ENCODE measurements around the gene NCOA1.
"Not testable (repeated sequence)": the region's sequence is repeated elsewhere in the genome, so short reads cannot be mapped to it uniquely, and the experiment has no call there.

Gene NCOA1

DNA sequence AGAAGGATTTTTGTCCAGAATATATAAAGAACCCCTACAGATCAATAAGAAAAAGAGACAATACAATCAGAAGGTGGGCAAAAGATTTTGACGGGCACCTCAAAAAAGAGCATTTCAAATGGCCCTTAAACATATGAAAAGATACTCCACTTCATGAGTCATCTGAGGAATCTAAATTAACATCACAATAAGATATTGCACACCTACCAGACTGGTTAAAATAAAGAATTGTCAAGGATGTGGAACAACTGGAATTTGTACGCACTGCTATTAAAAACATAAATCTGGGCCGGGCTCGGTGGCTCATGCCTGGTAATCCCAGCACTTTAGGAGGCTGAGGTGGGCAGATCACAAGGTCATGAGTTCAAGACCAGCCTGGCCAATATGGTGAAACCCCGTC lies 17.0 kb upstream of the NCOA1 start:
- no peak overlapping the region for H3K4me3 ChIP-seq (ENCODE audit: insufficient read depth, low read depth, low read length, poor library complexity, severe bottlenecking)
- H3K4me1 ChIP-seq (ENCODE audit: control insufficient read depth, insufficient read depth, low read length, poor library complexity, severe bottlenecking), result no peaks in the 10 kb centered on the region
- no peaks in the 10 kb centered on the region for H3K9me3 ChIP-seq (ENCODE audit: control insufficient read depth, low read length)
- no peak overlapping the region for H3K27ac ChIP-seq (ENCODE audit: insufficient read depth, low read length, poor library complexity, severe bottlenecking)
- no peaks in the 10 kb centered on the region for H3K36me3 ChIP-seq (ENCODE audit: control insufficient read depth, insufficient read depth, low read length)
- no peaks in the 10 kb centered on the region for H3K27me3 ChIP-seq (replicated peaks; ENCODE audit: control insufficient read depth, insufficient read depth, low read length, poor library complexity, severe bottlenecking)
- no peak for DNase-seq

DNA sequence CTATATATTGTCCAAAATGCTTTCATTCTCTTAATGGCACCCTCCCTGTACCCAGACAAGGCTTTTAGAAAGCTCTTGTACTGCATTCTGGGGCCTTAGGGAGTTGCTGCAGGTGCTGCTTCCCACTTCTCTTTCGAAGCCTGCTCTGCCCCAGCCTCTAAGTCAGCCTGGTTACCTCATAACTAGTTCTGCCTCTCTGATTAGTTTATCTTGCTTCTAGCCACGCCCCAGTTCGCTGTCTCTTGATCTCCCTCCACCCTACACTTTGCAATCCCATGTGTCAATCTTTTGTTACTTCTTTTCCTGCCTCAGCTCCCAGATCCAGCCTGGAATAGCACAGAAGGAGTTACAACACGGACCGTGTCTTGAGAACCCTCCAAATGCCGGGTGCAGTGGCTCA lies 13.8 kb upstream of the NCOA1 start:
- H3K27ac ChIP-seq (ENCODE audit: insufficient read depth, low read length, poor library complexity, severe bottlenecking), result no peak overlapping the region
- H3K4me1 ChIP-seq (ENCODE audit: control insufficient read depth, insufficient read depth, low read length, poor library complexity, severe bottlenecking), result no peaks in the 10 kb centered on the region
- no peaks in the 10 kb centered on the region for H3K9me3 ChIP-seq (ENCODE audit: control insufficient read depth, low read length)
- no peak overlapping the region for H3K4me3 ChIP-seq (ENCODE audit: insufficient read depth, low read depth, low read length, poor library complexity, severe bottlenecking)
- H3K27me3 ChIP-seq (replicated peaks; ENCODE audit: control insufficient read depth, insufficient read depth, low read length, poor library complexity, severe bottlenecking), result no peaks in the 10 kb centered on the region
- H3K36me3 ChIP-seq (ENCODE audit: control insufficient read depth, insufficient read depth, low read length), result no peaks in the 10 kb centered on the region
- no peak for DNase-seq

DNA sequence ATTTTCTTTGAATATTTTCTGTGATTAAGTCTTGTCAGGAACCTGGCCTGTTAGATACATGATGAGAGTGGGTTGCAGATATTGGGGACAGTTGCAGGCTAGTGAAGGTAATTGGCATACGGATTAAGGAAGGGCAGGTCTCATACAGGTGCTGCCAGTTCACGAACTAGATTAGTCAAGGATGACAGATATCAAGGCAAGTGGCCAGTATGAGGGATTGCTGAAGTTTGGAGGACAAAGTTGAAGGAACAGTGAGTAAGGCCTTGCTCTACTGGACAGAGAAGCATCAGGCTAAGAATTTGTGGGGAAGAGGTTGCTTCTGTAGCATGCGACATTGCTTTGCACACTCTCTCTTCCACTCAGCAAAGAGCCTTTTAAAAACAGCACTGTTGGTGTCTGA lies 12.8 kb upstream of the NCOA1 start:
- DNase-seq, result no peak
- Histone ChIP-seq H3K27me3 (replicated peaks; ENCODE audit: control insufficient read depth, insufficient read depth, low read length, poor library complexity, severe bottlenecking) (no peaks in the 10 kb centered on the region), H3K9me3 (ENCODE audit: control insufficient read depth, low read length) (no peaks in the 10 kb centered on the region), H3K4me1 (ENCODE audit: control insufficient read depth, insufficient read depth, low read length, poor library complexity, severe bottlenecking) (no peaks in the 10 kb centered on the region), H3K4me3 (ENCODE audit: insufficient read depth, low read depth, low read length, poor library complexity, severe bottlenecking) (no peak overlapping the region), H3K36me3 (ENCODE audit: control insufficient read depth, insufficient read depth, low read length) (no peaks in the 10 kb centered on the region), H3K27ac (ENCODE audit: insufficient read depth, low read length, poor library complexity, severe bottlenecking) (no peak overlapping the region)

DNA sequence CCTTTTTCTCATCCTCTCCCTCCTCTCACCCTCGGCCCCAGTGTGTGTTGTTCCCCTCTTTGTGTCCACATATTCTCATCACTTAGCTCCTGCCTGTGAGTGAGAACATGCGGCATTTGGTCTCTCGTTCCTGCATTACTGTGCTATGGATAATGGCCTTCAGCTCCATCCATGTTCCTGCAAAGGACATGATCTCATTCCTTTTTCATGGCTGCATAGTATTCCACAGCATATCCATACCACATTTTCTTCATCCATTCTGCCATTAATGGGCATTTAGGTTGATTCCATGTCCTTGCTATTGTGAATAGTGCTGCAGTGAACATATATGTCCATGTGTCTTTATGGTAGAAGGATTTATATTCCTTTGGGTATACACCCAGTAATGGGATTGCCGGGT lies 10.8 kb upstream of the NCOA1 start:
- H3K4me1 ChIP-seq (ENCODE audit: control insufficient read depth, insufficient read depth, low read length, poor library complexity, severe bottlenecking), result no peaks in the 10 kb centered on the region
- no peaks in the 10 kb centered on the region for H3K9me3 ChIP-seq (ENCODE audit: control insufficient read depth, low read length)
- no peaks in the 10 kb centered on the region for H3K27me3 ChIP-seq (replicated peaks; ENCODE audit: control insufficient read depth, insufficient read depth, low read length, poor library complexity, severe bottlenecking)
- no peak overlapping the region for H3K4me3 ChIP-seq (ENCODE audit: insufficient read depth, low read depth, low read length, poor library complexity, severe bottlenecking)
- no peaks in the 10 kb centered on the region for H3K36me3 ChIP-seq (ENCODE audit: control insufficient read depth, insufficient read depth, low read length)
- DNase-seq, result no peak
- H3K27ac ChIP-seq (ENCODE audit: insufficient read depth, low read length, poor library complexity, severe bottlenecking), result no peak overlapping the region

DNA sequence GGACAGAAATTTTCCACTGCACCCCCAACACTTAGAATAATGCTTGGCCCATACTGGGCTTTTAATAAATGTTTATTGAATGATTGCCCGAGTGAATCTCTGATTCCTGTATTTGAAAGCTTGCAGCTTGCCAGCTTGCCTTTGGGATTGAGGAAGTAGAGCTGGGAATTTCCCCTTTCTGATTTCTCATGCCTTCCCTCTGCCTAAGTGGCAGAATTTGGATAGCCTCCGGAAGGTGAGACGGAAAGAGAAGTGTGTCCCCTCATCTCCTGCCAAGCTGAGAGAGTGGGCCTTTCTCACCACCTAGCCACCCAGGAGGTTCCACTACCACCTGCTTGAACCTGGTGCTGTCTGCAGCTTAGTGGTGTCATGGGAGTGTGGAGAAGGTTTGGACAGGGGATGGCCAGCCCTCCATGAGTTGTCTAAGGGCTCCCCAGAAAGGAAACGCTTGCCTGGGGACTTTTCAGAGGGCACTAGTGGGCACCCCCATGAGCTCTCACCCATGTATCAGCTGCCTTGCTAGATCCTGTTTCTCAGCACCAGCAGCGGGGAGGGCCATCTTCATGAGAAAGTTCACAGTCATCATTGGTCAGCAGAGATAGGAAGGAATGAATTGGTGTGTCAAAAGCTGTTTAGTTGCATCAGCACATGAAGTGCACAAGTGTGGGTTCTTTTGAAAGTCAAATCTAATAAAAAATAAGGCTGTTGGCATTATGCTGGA lies 8.6 kb upstream of the NCOA1 start:
- Histone ChIP-seq H3K27ac (ENCODE audit: insufficient read depth, low read length, poor library complexity, severe bottlenecking) (no peak overlapping the region), H3K4me3 (ENCODE audit: insufficient read depth, low read depth, low read length, poor library complexity, severe bottlenecking) (no peak overlapping the region), H3K27me3 (replicated peaks; ENCODE audit: control insufficient read depth, insufficient read depth, low read length, poor library complexity, severe bottlenecking) (no peaks in the 10 kb centered on the region), H3K9me3 (ENCODE audit: control insufficient read depth, low read length) (no peaks in the 10 kb centered on the region), H3K36me3 (ENCODE audit: control insufficient read depth, insufficient read depth, low read length) (no peaks in the 10 kb centered on the region), H3K4me1 (ENCODE audit: control insufficient read depth, insufficient read depth, low read length, poor library complexity, severe bottlenecking) (no peaks in the 10 kb centered on the region)
- DNase-seq, result no peak

DNA sequence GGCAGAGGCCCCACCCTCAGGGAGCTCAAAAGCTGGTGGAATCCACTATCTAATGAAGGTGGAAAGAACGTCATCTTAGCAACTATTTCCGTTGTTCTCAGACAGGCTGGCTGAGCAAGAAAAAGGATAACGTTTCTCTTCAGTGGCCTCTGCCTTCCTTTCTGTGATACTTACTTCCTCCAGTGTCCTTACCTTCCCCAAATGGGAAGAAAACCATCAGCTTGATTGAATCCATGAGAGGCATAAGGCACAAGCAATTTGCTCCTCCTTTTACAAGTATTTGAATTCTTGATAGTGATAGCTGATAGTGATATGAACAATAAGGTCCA lies 8.1 kb upstream of the NCOA1 start:
- Histone ChIP-seq H3K27me3 (replicated peaks; ENCODE audit: control insufficient read depth, insufficient read depth, low read length, poor library complexity, severe bottlenecking) (no peaks in the 10 kb centered on the region), H3K27ac (ENCODE audit: insufficient read depth, low read length, poor library complexity, severe bottlenecking) (no peak overlapping the region), H3K9me3 (ENCODE audit: control insufficient read depth, low read length) (no peaks in the 10 kb centered on the region), H3K4me3 (ENCODE audit: insufficient read depth, low read depth, low read length, poor library complexity, severe bottlenecking) (no peak overlapping the region), H3K36me3 (ENCODE audit: control insufficient read depth, insufficient read depth, low read length) (no peaks in the 10 kb centered on the region), H3K4me1 (ENCODE audit: control insufficient read depth, insufficient read depth, low read length, poor library complexity, severe bottlenecking) (no peaks in the 10 kb centered on the region)
- DNase-seq, result no peak

DNA sequence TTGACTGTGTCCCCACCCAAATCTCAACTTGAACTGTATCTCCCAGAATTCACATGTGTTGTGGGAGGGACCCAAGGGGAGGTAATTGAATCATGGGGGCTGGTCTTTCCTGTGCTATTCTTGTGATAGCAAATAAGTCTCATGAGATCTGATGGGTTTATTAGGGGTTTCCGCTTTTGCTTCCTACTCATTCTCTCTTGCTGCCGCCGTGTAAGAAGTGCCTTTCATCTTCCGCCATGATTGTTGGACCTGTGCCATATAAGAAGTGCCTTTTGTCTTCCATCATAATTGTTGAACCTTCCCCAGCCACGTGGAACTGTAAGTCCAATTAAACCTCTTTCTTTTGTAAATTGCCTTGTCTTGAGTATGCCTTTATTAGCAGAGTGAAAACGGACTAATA lies 6.4 kb upstream of the NCOA1 start:
- not testable (repeated sequence) for H3K4me1 ChIP-seq (ENCODE audit: control insufficient read depth, insufficient read depth, low read length, poor library complexity, severe bottlenecking); H3K27ac ChIP-seq (ENCODE audit: insufficient read depth, low read length, poor library complexity, severe bottlenecking); H3K4me3 ChIP-seq (ENCODE audit: insufficient read depth, low read depth, low read length, poor library complexity, severe bottlenecking); H3K9me3 ChIP-seq (ENCODE audit: control insufficient read depth, low read length); H3K27me3 ChIP-seq (replicated peaks; ENCODE audit: control insufficient read depth, insufficient read depth, low read length, poor library complexity, severe bottlenecking); H3K36me3 ChIP-seq (ENCODE audit: control insufficient read depth, insufficient read depth, low read length); DNase-seq

DNA sequence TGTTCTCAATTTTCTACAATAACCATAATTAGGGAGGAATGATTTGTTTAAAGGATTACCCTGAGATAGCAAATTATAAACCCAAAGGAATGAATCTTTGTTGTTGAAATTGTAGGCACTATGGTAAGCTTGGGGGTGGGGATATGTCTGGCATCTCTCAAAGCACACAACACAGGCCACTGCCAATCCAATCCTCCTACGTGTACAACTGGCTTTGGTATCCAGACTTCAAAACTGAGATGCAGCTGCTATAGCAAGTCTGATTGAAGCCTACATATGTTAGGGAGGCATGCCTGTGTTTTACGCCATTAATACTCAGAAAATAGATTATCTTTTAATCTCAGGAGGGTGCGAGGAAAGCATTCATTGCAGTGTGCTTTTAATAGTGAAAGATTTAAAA lies 5.9 kb upstream of the NCOA1 start:
- no peak for DNase-seq
- Histone ChIP-seq H3K4me3 (ENCODE audit: insufficient read depth, low read depth, low read length, poor library complexity, severe bottlenecking) (no peak overlapping the region), H3K4me1 (ENCODE audit: control insufficient read depth, insufficient read depth, low read length, poor library complexity, severe bottlenecking) (peaks cover 6% of the 10 kb centered on the region), H3K27ac (ENCODE audit: insufficient read depth, low read length, poor library complexity, severe bottlenecking) (no peak overlapping the region), H3K27me3 (replicated peaks; ENCODE audit: control insufficient read depth, insufficient read depth, low read length, poor library complexity, severe bottlenecking) (no peaks in the 10 kb centered on the region), H3K36me3 (ENCODE audit: control insufficient read depth, insufficient read depth, low read length) (no peaks in the 10 kb centered on the region), H3K9me3 (ENCODE audit: control insufficient read depth, low read length) (no peaks in the 10 kb centered on the region)

DNA sequence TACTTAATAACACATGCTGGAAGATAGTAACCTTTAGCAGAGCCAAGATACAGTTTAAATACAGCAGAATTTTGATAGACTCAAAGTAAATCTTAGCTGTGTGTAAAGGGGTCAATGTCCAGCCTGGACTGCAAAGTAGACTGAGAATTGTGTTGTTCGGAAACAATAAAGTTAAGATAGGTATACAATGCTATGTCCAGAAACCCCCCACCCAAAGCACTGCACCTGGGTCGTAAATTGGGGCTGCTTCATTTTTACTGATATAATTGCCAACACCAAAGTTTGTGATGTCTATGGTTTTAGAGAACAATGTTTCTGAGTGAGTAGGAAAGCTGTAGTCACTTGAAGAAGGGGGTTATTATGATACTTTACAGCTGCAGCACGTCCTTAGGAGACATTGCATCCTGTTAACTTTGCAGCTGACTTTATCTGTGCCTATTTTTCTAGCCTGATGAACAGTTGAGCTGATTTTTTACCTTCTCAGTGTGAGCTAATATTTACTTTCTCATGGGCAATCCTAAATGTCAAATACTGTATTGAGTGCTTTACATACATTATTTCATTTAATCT lies 4.3 kb upstream of the NCOA1 start:
- no peaks in the 10 kb centered on the region for H3K27me3 ChIP-seq (replicated peaks; ENCODE audit: control insufficient read depth, insufficient read depth, low read length, poor library complexity, severe bottlenecking)
- no peaks in the 10 kb centered on the region for H3K9me3 ChIP-seq (ENCODE audit: control insufficient read depth, low read length)
- H3K4me3 ChIP-seq (ENCODE audit: insufficient read depth, low read depth, low read length, poor library complexity, severe bottlenecking), result no peak overlapping the region
- no peak overlapping the region for H3K27ac ChIP-seq (ENCODE audit: insufficient read depth, low read length, poor library complexity, severe bottlenecking)
- no peak for DNase-seq
- H3K36me3 ChIP-seq (ENCODE audit: control insufficient read depth, insufficient read depth, low read length), result no peaks in the 10 kb centered on the region
- H3K4me1 ChIP-seq (ENCODE audit: control insufficient read depth, insufficient read depth, low read length, poor library complexity, severe bottlenecking), result peaks cover 10% of the 10 kb centered on the region

DNA sequence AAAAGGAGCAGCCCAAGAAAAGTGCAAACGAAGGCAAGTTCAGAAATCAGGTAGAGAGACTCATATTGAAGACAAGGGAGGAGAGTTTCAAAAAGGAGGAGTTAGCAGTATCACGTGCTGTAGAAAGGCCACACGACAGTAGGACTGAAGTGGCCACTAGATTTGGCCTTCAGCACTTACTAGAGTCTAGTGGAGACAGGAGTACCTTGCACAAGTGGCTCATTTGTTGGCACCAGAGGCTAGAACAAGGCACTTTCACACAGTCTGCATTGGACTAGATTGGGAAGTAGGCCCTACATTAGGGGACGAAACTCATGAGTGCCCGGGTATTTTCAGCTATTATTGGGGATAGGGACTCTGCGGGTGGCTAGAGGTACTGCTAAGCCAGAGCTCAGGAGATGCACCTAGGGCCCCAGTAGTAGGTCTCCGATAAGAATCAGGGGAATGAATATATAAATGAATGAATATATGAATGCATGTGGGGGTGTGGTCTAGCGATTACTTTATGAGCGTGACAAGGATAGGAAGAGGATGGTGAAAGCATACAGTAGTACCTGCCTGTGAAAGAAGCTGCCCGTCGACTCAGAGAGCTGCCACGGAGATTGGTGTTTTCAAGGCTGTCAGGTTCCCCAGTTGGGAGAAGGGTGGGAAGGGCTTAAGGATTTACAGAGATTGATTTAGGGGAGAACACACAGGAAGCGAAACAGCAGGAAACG lies 1.4 kb upstream of the NCOA1 start:
- H3K27me3 ChIP-seq (replicated peaks; ENCODE audit: control insufficient read depth, insufficient read depth, low read length, poor library complexity, severe bottlenecking), result no peaks in the 10 kb centered on the region
- no peaks in the 10 kb centered on the region for H3K36me3 ChIP-seq (ENCODE audit: control insufficient read depth, insufficient read depth, low read length)
- no peaks in the 10 kb centered on the region for H3K9me3 ChIP-seq (ENCODE audit: control insufficient read depth, low read length)
- DNase-seq, result no peak
- peak overlapping the region; percentile 76 for H3K27ac ChIP-seq (ENCODE audit: insufficient read depth, low read length, poor library complexity, severe bottlenecking)
- H3K4me3 ChIP-seq (ENCODE audit: insufficient read depth, low read depth, low read length, poor library complexity, severe bottlenecking), result peak overlapping the region; percentile 49
- H3K4me1 ChIP-seq (ENCODE audit: control insufficient read depth, insufficient read depth, low read length, poor library complexity, severe bottlenecking), result peaks cover 20% of the 10 kb centered on the region

Measured in effector memory CD4-positive, alpha-beta T cell (primary cell).